HuH-7.5 (cell line): Measurements from ENCODE around the gene TNFRSF19.

ENCODE experiments used
- DNase-seq: peaks from one replicate; pipeline ENCODE4 v3.0.0; 2011; ENCODE audit warnings: low spot score

The TNFRSF19 gene

GRCh38 chr13:23628765-23629565 lies 58.8 kb downstream of the TNFRSF19 start:
- no peak for DNase-seq

- no peak for DNase-seq
These were observed 59.5 kb downstream of the TNFRSF19 start for GRCh38 chr13:23629566-23630272.

- DNase-seq = no peak
These were observed 60.3 kb downstream of the TNFRSF19 start for GRCh38 chr13:23630349-23631093.

GRCh38 chr13:23631311-23632047 lies 61.3 kb downstream of the TNFRSF19 start:
- no peak for DNase-seq

- no peak for DNase-seq
These were observed 61.9 kb downstream of the TNFRSF19 start for GRCh38 chr13:23632048-23632582.

GRCh38 chr13:23632741-23633140 lies 62.5 kb downstream of the TNFRSF19 start:
- no peak for DNase-seq

- DNase-seq = no peak
These were observed 64.7 kb downstream of the TNFRSF19 start for GRCh38 chr13:23634897-23635296.

- DNase-seq = no peak
These were observed 66.1 kb downstream of the TNFRSF19 start for GRCh38 chr13:23636360-23636759.

GRCh38 chr13:23637829-23638228 lies 67.6 kb downstream of the TNFRSF19 start:
- no peak for DNase-seq

GRCh38 chr13:23639674-23640073 lies 69.5 kb downstream of the TNFRSF19 start:
- DNase-seq = no peak

- DNase-seq = no peak
These were observed 71.9 kb downstream of the TNFRSF19 start for GRCh38 chr13:23642110-23642509.

GRCh38 chr13:23643338-23644125 lies 73.3 kb downstream of the TNFRSF19 start:
- DNase-seq = no peak

- no peak for DNase-seq
These were observed 73.9 kb downstream of the TNFRSF19 start for GRCh38 chr13:23644126-23644419.

GRCh38 chr13:23644527-23645138 lies 74.4 kb downstream of the TNFRSF19 start:
- no peak for DNase-seq

- no peak for DNase-seq
These were observed 75.6 kb downstream of the TNFRSF19 start for GRCh38 chr13:23645851-23646250.

GRCh38 chr13:23651439-23651838 lies 81.2 kb downstream of the TNFRSF19 start:
- DNase-seq = no peak

GRCh38 chr13:23651887-23652286 lies 81.7 kb downstream of the TNFRSF19 start:
- DNase-seq = no peak

GRCh38 chr13:23652909-23653726 lies 82.9 kb downstream of the TNFRSF19 start:
- no peak for DNase-seq
